ENCODE data around the gene FOXD4L3.
"Not testable (repeated sequence)": the region's sequence is repeated elsewhere in the genome, so short reads cannot be mapped to it uniquely, and the experiment has no call there.

Gene FOXD4L3

GRCh38 chr9:68302567-68302966, at the start of gene FOXD4L3:
Gene FOXD4L3, plus strand, starts transcription at chr9:68302867. Its CDS starts 85 bp downstream, at chr9:68302952.
- H3K9ac ChIP-seq (ENCODE audit: low read length); H3K27ac ChIP-seq (ENCODE audit: low read depth, low read length); H3K4me1 ChIP-seq (ENCODE audit: control insufficient read depth, insufficient read depth, low read length); H3K36me3 ChIP-seq (ENCODE audit: control insufficient read depth, insufficient read depth, low read length); H3K9me3 ChIP-seq (ENCODE audit: control insufficient read depth, insufficient read depth, low read depth, low read length); H3K4me3 ChIP-seq (ENCODE audit: low read depth, low read length): not testable (repeated sequence)
- peaks cover 21% of the 10 kb centered on the region for H3K27me3 ChIP-seq (ENCODE audit: control insufficient read depth, insufficient read depth, low read length)

GRCh38 chr9:68281041-68281440, 21.6 kb upstream of the FOXD4L3 start:
- not testable (repeated sequence) for H3K27ac ChIP-seq (ENCODE audit: low read depth, low read length); H3K27me3 ChIP-seq (ENCODE audit: control insufficient read depth, insufficient read depth, low read length); H3K9me3 ChIP-seq (ENCODE audit: control insufficient read depth, insufficient read depth, low read depth, low read length); H3K9ac ChIP-seq (ENCODE audit: low read length); H3K36me3 ChIP-seq (ENCODE audit: control insufficient read depth, insufficient read depth, low read length); H3K4me1 ChIP-seq (ENCODE audit: control insufficient read depth, insufficient read depth, low read length)
- peak overlapping the region; percentile 41; the same call in 1 of the 2 replicates for H3K4me3 ChIP-seq (ENCODE audit: low read depth, low read length)

DNA sequence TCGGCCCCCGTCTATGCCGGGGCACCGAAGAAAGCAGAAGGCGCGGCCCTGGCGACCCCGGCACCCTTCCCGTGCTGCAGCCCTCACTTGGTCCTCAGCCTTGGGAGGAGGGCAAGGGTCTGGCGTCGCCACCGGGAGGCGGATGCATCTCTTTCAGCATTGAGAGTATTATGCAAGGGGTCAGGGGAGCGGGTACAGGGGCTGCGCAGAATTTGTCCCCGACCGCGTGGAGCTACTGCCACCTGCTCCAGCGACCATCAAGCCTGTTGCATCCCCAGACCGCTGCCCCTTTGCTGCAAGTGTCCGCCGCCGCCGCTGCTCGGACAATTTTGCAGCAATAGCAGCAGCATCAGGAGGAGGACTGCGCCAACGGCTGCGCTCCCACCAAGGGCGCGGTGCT, 1.1 kb downstream of the FOXD4L3 start:
- H3K4me3 ChIP-seq (ENCODE audit: low read depth, low read length); H3K36me3 ChIP-seq (ENCODE audit: control insufficient read depth, insufficient read depth, low read length); H3K9ac ChIP-seq (ENCODE audit: low read length); H3K4me1 ChIP-seq (ENCODE audit: control insufficient read depth, insufficient read depth, low read length); H3K9me3 ChIP-seq (ENCODE audit: control insufficient read depth, insufficient read depth, low read depth, low read length); H3K27ac ChIP-seq (ENCODE audit: low read depth, low read length): not testable (repeated sequence)
- peaks cover 24% of the 10 kb centered on the region for H3K27me3 ChIP-seq (ENCODE audit: control insufficient read depth, insufficient read depth, low read length)

DNA sequence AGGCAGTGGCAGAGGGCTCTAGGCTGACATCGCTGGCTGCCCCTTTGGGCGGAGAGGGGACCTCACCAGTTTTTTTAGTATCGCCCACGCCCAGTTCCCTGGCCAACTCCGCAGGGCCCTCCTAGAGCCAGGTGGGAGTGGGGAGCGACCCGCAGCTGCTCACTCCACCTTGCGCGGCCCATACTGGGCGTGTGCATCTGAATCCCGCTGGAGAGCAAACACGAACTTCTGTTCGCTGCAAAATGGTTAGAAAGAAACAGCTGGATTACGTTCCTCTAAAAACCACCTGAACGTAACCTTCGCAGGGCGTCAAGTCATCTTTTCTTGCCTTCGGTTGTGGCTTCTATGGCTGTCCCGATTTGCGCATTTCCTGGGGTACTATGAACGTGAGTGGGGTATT, 1.5 kb downstream of the FOXD4L3 start:
- H3K4me1 ChIP-seq (ENCODE audit: control insufficient read depth, insufficient read depth, low read length); H3K27ac ChIP-seq (ENCODE audit: low read depth, low read length); H3K4me3 ChIP-seq (ENCODE audit: low read depth, low read length); H3K9me3 ChIP-seq (ENCODE audit: control insufficient read depth, insufficient read depth, low read depth, low read length); H3K9ac ChIP-seq (ENCODE audit: low read length); H3K36me3 ChIP-seq (ENCODE audit: control insufficient read depth, insufficient read depth, low read length): not testable (repeated sequence)
- H3K27me3 ChIP-seq (ENCODE audit: control insufficient read depth, insufficient read depth, low read length): peaks cover 24% of the 10 kb centered on the region

GRCh38 chr9:68304777-68305176, 2.1 kb downstream of the FOXD4L3 start:
- not testable (repeated sequence) for H3K4me3 ChIP-seq (ENCODE audit: low read depth, low read length); H3K4me1 ChIP-seq (ENCODE audit: control insufficient read depth, insufficient read depth, low read length); H3K9ac ChIP-seq (ENCODE audit: low read length); H3K9me3 ChIP-seq (ENCODE audit: control insufficient read depth, insufficient read depth, low read depth, low read length); H3K27ac ChIP-seq (ENCODE audit: low read depth, low read length); H3K36me3 ChIP-seq (ENCODE audit: control insufficient read depth, insufficient read depth, low read length)
- H3K27me3 ChIP-seq (ENCODE audit: control insufficient read depth, insufficient read depth, low read length): peaks cover 24% of the 10 kb centered on the region

DNA sequence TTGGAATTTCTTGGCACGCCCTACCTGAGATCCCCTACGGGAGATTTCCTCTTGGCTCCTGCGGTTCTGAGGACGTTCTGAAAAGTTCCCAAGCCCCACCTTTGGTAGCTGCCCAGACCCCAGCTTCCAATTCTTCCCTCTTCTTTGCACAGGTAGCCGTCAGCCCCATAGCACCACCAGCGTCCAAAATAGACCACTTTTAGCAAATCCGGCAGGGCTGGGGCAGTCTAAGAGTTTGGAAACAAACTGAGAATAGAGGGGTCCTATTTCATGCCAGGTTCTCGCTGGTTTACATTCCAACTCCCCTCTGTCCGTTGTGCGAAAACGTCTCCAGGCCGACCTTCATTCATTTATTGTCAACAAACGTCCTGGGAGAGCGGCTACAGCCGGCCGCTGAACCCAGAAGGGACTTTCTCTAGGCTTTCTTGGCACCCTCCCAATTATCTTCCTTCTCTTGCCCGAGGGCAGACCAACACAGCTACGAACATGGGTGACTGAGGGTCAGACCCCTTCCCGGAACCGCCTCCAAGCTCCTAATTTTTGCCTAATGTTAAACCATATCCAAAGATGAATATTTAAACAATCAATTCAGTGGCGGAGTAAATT, 3.1 kb downstream of the FOXD4L3 start:
- H3K9me3 ChIP-seq (ENCODE audit: control insufficient read depth, insufficient read depth, low read depth, low read length); H3K4me3 ChIP-seq (ENCODE audit: low read depth, low read length); H3K36me3 ChIP-seq (ENCODE audit: control insufficient read depth, insufficient read depth, low read length); H3K27ac ChIP-seq (ENCODE audit: low read depth, low read length); H3K4me1 ChIP-seq (ENCODE audit: control insufficient read depth, insufficient read depth, low read length); H3K9ac ChIP-seq (ENCODE audit: low read length): not testable (repeated sequence)
- peaks cover 24% of the 10 kb centered on the region for H3K27me3 ChIP-seq (ENCODE audit: control insufficient read depth, insufficient read depth, low read length)

DNA sequence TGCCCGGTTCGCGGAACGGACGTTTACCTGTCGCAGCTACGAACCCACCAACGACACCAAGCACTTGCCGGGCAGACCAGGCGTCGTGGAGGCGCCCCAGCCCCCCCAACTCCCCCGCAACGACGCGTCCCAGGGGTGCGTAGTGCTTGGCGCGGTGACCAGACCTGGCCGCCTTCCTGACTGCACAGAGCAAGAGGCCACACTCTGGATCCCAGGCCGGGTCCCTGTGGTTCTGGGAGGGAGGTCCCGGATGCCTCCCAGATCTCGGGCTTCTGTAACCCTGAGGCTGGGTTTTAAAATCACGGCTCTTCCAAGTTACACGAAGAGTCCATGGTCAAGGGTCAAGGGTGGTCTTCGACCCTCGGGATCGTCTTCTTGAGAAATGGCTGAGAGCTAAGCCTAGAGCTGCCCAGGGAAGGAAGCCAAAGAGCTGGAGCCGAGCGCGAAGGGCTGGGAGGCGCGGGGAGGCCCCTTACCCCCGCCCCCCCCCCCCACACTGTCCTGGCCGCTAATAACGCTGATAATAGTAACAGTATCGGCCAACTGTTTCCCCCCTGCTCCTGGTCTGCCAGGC, 3.8 kb downstream of the FOXD4L3 start:
- H3K27ac ChIP-seq (ENCODE audit: low read depth, low read length); H3K4me1 ChIP-seq (ENCODE audit: control insufficient read depth, insufficient read depth, low read length); H3K4me3 ChIP-seq (ENCODE audit: low read depth, low read length); H3K9ac ChIP-seq (ENCODE audit: low read length); H3K9me3 ChIP-seq (ENCODE audit: control insufficient read depth, insufficient read depth, low read depth, low read length); H3K36me3 ChIP-seq (ENCODE audit: control insufficient read depth, insufficient read depth, low read length): not testable (repeated sequence)
- H3K27me3 ChIP-seq (ENCODE audit: control insufficient read depth, insufficient read depth, low read length): peaks cover 27% of the 10 kb centered on the region

- not testable (repeated sequence) for H3K9me3 ChIP-seq (ENCODE audit: control insufficient read depth, insufficient read depth, low read depth, low read length); H3K4me1 ChIP-seq (ENCODE audit: control insufficient read depth, insufficient read depth, low read length); H3K4me3 ChIP-seq (ENCODE audit: low read depth, low read length); H3K9ac ChIP-seq (ENCODE audit: low read length); H3K27ac ChIP-seq (ENCODE audit: low read depth, low read length); H3K36me3 ChIP-seq (ENCODE audit: control insufficient read depth, insufficient read depth, low read length)
- peaks cover 30% of the 10 kb centered on the region for H3K27me3 ChIP-seq (ENCODE audit: control insufficient read depth, insufficient read depth, low read length)
Measured at GRCh38 chr9:68307127-68307526, 4.5 kb downstream of the FOXD4L3 start.

- H3K4me3 ChIP-seq (ENCODE audit: low read depth, low read length); H3K27ac ChIP-seq (ENCODE audit: low read depth, low read length); H3K9me3 ChIP-seq (ENCODE audit: control insufficient read depth, insufficient read depth, low read depth, low read length); H3K9ac ChIP-seq (ENCODE audit: low read length); H3K4me1 ChIP-seq (ENCODE audit: control insufficient read depth, insufficient read depth, low read length); H3K36me3 ChIP-seq (ENCODE audit: control insufficient read depth, insufficient read depth, low read length): not testable (repeated sequence)
- H3K27me3 ChIP-seq (ENCODE audit: control insufficient read depth, insufficient read depth, low read length): peaks cover 30% of the 10 kb centered on the region
Measured at GRCh38 chr9:68307654-68308053, 5.0 kb downstream of the FOXD4L3 start.

- not testable (repeated sequence) for H3K9ac ChIP-seq (ENCODE audit: low read length); H3K4me3 ChIP-seq (ENCODE audit: low read depth, low read length); H3K4me1 ChIP-seq (ENCODE audit: control insufficient read depth, insufficient read depth, low read length); H3K36me3 ChIP-seq (ENCODE audit: control insufficient read depth, insufficient read depth, low read length); H3K9me3 ChIP-seq (ENCODE audit: control insufficient read depth, insufficient read depth, low read depth, low read length); H3K27ac ChIP-seq (ENCODE audit: low read depth, low read length)
- peaks cover 26% of the 10 kb centered on the region for H3K27me3 ChIP-seq (ENCODE audit: control insufficient read depth, insufficient read depth, low read length)
Measured at GRCh38 chr9:68311208-68311607, 8.5 kb downstream of the FOXD4L3 start.

DNA sequence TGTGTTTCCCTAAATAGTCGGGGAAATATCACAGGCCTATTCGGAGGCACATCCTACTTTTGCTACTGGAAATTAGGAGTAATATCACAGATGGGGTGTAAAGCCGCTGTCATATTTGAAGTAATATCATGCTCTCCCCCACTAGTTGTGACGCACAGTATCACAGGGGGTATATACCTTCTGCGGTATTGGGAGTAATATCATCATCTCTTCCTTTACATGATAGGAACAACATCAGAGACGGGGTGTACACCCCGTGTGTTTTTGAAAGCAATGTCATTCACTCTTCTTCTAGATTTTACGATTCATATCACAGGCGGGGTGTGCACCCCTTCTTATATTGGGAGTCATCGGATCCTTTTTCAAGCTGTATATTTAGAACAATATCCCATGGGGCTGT, 15.5 kb downstream of the FOXD4L3 start:
- peaks cover 26% of the 10 kb centered on the region for H3K27me3 ChIP-seq (ENCODE audit: control insufficient read depth, insufficient read depth, low read length)
- H3K9me3 ChIP-seq (ENCODE audit: control insufficient read depth, insufficient read depth, low read depth, low read length): not testable (repeated sequence)

GRCh38 chr9:68323749-68324148, 21.1 kb downstream of the FOXD4L3 start:
- H3K9me3 ChIP-seq (ENCODE audit: control insufficient read depth, insufficient read depth, low read depth, low read length): not testable (repeated sequence)

More for the DNA sequence above, 15.5 kb downstream of the FOXD4L3 start:
- H3K4me3 ChIP-seq (ENCODE audit: low read depth, low read length); H3K36me3 ChIP-seq (ENCODE audit: control insufficient read depth, insufficient read depth, low read length); H3K27ac ChIP-seq (ENCODE audit: low read depth, low read length); H3K4me1 ChIP-seq (ENCODE audit: control insufficient read depth, insufficient read depth, low read length); H3K9ac ChIP-seq (ENCODE audit: low read length): not testable (repeated sequence)

More at GRCh38 chr9:68323749-68324148, 21.1 kb downstream of the FOXD4L3 start:
- H3K4me3 ChIP-seq (ENCODE audit: low read depth, low read length); H3K36me3 ChIP-seq (ENCODE audit: control insufficient read depth, insufficient read depth, low read length); H3K4me1 ChIP-seq (ENCODE audit: control insufficient read depth, insufficient read depth, low read length); H3K27ac ChIP-seq (ENCODE audit: low read depth, low read length); H3K9ac ChIP-seq (ENCODE audit: low read length): not testable (repeated sequence)
- peaks cover 13% of the 10 kb centered on the region for H3K27me3 ChIP-seq (ENCODE audit: control insufficient read depth, insufficient read depth, low read length)
